Smooth muscle cell of the brain vasculature (primary cell): Measurements from ENCODE around the gene FLNB.

Experiments used
- DNase-seq: peaks from one replicate; pipeline ENCODE4 v3.0.0-alpha.2; 2012; ENCODE audit warnings: low read depth, low spot score

The FLNB gene

DNA sequence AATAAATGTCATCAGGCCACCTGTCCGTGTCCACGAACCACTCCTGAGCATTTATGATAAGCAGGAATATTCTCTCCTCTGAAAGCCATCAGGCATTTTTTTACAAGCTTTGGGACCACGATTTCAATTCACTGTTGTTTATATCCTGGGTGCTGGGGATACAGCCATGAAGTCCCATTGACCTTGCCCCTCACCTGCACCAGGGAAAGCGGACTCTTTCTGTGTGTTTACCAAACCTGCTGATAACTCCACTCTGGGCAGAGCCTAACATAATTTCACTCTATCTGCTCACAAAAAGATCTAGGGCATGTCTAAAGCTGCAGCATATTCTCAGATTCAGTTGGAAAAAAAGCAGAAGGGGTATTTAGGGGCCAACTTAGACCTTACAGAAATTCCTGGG lies 197.8 kb downstream of the FLNB start:
- no peak for DNase-seq

GRCh38 chr3:58206406-58207011 lies 198.3 kb downstream of the FLNB start:
- no peak for DNase-seq

- DNase-seq: no peak
Measured at GRCh38 chr3:58207954-58208353, 199.7 kb downstream of the FLNB start.

DNA sequence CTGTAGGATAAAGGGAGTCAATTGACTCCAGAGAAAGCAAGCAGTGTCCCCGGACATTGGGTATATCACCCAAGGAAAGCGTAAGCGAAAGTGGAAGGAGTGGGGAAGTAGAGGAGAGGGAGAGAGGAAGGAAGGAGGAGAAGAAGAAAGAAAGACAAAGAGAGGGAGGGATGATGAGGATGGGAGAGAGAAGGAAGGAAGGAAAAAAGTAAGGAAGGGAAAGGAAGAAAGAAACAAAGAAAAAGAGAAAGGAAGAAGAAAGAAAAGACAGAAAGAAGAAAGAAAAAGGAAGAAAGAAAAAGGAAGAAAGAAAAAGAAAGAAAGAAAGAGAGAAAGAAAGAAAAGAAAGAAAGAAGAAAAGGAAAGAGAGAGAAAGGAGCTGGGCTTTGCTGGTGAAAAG lies 201.7 kb downstream of the FLNB start:
- no peak for DNase-seq

DNA sequence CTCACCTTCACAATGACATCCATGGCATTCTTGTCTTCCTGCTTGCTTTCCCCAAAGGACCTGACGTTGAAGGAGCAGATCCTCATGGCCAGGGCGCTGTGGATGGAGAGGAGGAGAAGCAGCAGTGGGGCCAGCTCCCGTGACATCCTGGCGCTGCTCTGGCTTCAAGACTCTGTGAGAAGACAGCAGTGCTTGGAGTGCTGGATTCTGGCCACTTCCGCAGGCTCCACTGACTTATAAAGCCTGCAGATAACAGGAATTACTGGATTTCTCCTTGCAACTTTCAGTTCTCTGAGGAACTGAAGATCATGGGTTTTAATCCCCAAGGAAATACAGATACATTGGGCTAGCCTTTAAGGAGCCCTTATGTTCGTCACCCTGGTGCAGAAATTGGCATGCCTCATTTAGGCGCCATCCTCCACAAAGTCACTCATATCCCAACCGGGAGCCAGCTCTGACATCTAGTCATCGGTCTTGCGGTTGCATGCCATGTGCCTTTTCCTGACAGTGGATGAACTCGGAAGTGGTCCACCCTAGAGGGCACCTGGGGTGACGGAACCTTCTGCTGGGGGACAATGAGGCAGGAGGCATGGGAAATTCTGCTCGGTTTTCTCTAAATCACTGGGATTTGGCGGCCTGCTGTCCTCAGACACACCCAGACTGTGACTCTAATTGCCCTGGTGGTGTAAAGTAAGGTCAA lies 202.7 kb downstream of the FLNB start, which contains the start of gene DNASE1L3:
Gene DNASE1L3, minus strand, starts transcription at position 212 of the 700 bp plus-strand sequence. Its CDS starts 66 bp downstream, at position 146.
- DNase-seq: no peak

GRCh38 chr3:58214484-58215316 lies 206.5 kb downstream of the FLNB start:
- DNase-seq: no peak

- no peak for DNase-seq
Measured at GRCh38 chr3:58215317-58216025, 207.2 kb downstream of the FLNB start.

GRCh38 chr3:58216496-58217195 lies 208.4 kb downstream of the FLNB start:
- DNase-seq: no peak

DNA sequence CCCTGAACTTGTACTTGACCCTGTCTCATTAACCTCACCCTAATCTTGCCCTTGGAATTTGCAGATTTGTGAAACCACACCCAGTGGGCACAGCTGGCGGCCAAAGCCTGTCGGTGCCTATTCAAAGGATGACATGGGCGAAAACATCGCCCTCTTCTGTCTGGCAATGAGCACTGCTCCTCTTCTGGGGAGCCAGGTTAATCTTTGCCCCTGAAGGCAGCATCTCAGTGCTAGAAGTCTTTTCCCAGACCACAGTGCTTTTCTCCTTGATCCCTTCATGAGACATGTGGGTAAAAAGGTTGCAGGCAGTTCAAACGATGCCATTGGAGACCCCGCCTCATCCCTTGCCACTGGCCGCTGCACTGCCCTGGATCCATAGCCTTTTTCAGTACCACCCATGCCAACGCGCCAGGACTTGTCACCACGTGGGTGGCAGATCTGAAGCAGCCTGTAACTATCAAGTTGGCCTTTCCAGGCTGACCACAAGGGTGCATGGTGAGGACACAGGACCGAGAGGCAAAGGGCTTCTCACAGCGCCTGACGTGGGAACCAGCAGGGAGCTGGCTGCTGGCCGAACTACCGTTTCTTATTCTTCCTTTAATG lies 209.1 kb downstream of the FLNB start:
- peak; percentile 56 for DNase-seq

DNA sequence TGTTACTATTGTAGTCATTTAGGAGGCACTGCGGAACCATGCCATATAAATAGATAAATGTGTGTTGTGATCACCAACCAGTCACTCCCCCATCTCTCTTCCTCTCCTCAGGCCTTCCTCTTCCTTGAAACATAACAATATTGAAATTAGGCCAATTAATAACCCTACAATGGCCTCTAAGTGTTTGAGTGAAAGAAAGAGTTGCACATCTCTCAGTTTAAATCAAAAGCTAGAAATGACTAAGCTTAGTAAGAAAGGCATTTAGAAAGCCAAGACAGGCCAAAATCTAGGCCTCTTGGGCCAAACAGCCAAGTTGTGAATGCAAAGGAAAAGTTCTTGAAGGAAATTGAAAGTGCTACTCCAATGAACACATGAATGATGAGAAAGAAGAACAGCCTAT lies 210.7 kb downstream of the FLNB start:
- no peak for DNase-seq
